H1 (cell line): ENCODE results near the gene KLF2. TPM values are rescaled to one million over a fixed set of nuclear protein-coding genes. Genes with fewer than 3 reads are reported as not detected.

Experiments used
- KDM5A ChIP-seq: fragments of 200-600 bp; IDR thresholded peaks from 2 replicates; pipeline ENCODE4 v1.7.1; 2012; ENCODE audit warnings: mild to moderate bottlenecking, low read length, inconsistent platforms, mixed read lengths
- POLR2A ChIP-seq, 2 experiments: IDR thresholded peaks; 1 replicate in 1 of 2; 2 replicates in 1 of 2; pipeline ENCODE4 v1.6.1; 2011; ENCODE audit warnings: low read depth in 2 of 2, low read length in 2 of 2, mild to moderate bottlenecking in 2 of 2; ENCODE audit errors: control extremely low read depth in 1 of 2
- RAD21 ChIP-seq, 2 experiments: IDR thresholded peaks in 1 of 2; conservative IDR thresholded peaks in 1 of 2; 2 replicates each; pipeline ENCODE4 v1.6.1; 2011; ENCODE audit warnings: low read depth in 2 of 2, low read length in 2 of 2, improper control_type of control experiment in 1 of 2, inconsistent platforms in 1 of 2, mild to moderate bottlenecking in 1 of 2, moderate library complexity in 1 of 2
- TAF7 ChIP-seq: optimal IDR thresholded peaks from 2 replicates; pipeline ENCODE3; 2011; ENCODE audit warnings: low read depth, mild to moderate bottlenecking, inconsistent platforms, low read length, moderate library complexity, borderline replicate concordance
- TBP ChIP-seq: IDR thresholded peaks from 2 replicates; pipeline ENCODE4 v1.6.1; 2011; ENCODE audit warnings: low read depth, low read length, improper control_type of control experiment
- polyA plus RNA-seq, 7 experiments: library from polyadenylated mRNA; depleted of rRNA in 3 of 7; stranded (reverse) in 5 of 7; unstranded in 2 of 7; fragments of >200 nt in 5 of 7; fragments of 200-250 nt in 2 of 7; gene quantifications; 1 replicate in 5 of 7; 2 replicates in 1 of 7; 4 replicates in 1 of 7; pipeline versions ENCODE4 v1.2.1 to v1.2.3, GENCODE V29; 2011 to 2013; ENCODE audit warnings: missing spikeins in 2 of 7, mixed read lengths in 2 of 7
- total RNA-seq: library from RNA; stranded (reverse); fragmentation: NEBNext Ultra II Directional; extraction: Animal tissue kit (Norgen Biotek cat#: 25700); gene quantifications from 2 replicates; pipeline ENCODE4 v1.2.1, GENCODE V29; 2021
- TF ChIP-seq, protein P1 (sequence below): fragments of 300-600 bp; sonication (generic); IDR thresholded peaks from 2 replicates; pipeline ENCODE4 v1.7.1; 2012; ENCODE audit warnings: low read length, moderate library complexity, mild to moderate bottlenecking, inconsistent platforms; ENCODE audit not compliant: insufficient replicate concordance
- TF ChIP-seq, protein P2 (sequence below): IDR thresholded peaks from 2 replicates; pipeline ENCODE4 v1.6.1; 2011; ENCODE audit warnings: low read length, improper control_type of control experiment

Gene KLF2
- total and polyA plus RNA-seq, 2 of the 8 experiments (the other 6 are each of a cell fraction or from before 2014, with no cell fraction given), result 0.19 to 0.33 TPM

DNA sequence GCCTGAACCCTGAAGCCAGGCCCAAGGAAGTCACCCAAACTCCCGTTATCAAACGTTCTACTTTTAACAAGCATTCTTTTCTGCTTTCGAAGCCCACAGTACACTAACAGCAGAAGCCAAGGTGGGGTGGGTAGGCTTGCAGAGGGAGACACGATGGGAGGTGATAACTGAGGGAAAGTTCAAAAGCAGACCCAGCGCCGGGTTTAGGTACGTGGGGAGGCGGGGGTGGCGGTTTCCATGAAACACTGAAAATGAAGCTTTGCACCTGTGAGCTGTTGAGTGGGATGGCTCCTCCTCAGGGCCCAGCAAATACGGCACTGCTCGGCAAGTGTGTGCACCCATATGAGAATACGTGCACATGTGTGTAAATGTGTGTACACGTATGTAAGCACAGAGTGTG lies 49.8 kb downstream of the KLF2 start (continued):
- TF ChIP-seq POLR2A (IDR thresholded peaks at IDR 0.05; ENCODE audit: control extremely low read depth in 1 of 2, low read depth in 2 of 2, low read length in 2 of 2) (no peak), KDM5A (no peak), TAF7 (no peak), TBP (no peak), RAD21 (IDR thresholded peaks at IDR 0.05 in 1 of 2, conservative IDR thresholded peaks at IDR 0.05 in 1 of 2; ENCODE audit: low read depth in 2 of 2, low read length in 2 of 2) (no peak)
- TF ChIP-seq, protein P1, sequence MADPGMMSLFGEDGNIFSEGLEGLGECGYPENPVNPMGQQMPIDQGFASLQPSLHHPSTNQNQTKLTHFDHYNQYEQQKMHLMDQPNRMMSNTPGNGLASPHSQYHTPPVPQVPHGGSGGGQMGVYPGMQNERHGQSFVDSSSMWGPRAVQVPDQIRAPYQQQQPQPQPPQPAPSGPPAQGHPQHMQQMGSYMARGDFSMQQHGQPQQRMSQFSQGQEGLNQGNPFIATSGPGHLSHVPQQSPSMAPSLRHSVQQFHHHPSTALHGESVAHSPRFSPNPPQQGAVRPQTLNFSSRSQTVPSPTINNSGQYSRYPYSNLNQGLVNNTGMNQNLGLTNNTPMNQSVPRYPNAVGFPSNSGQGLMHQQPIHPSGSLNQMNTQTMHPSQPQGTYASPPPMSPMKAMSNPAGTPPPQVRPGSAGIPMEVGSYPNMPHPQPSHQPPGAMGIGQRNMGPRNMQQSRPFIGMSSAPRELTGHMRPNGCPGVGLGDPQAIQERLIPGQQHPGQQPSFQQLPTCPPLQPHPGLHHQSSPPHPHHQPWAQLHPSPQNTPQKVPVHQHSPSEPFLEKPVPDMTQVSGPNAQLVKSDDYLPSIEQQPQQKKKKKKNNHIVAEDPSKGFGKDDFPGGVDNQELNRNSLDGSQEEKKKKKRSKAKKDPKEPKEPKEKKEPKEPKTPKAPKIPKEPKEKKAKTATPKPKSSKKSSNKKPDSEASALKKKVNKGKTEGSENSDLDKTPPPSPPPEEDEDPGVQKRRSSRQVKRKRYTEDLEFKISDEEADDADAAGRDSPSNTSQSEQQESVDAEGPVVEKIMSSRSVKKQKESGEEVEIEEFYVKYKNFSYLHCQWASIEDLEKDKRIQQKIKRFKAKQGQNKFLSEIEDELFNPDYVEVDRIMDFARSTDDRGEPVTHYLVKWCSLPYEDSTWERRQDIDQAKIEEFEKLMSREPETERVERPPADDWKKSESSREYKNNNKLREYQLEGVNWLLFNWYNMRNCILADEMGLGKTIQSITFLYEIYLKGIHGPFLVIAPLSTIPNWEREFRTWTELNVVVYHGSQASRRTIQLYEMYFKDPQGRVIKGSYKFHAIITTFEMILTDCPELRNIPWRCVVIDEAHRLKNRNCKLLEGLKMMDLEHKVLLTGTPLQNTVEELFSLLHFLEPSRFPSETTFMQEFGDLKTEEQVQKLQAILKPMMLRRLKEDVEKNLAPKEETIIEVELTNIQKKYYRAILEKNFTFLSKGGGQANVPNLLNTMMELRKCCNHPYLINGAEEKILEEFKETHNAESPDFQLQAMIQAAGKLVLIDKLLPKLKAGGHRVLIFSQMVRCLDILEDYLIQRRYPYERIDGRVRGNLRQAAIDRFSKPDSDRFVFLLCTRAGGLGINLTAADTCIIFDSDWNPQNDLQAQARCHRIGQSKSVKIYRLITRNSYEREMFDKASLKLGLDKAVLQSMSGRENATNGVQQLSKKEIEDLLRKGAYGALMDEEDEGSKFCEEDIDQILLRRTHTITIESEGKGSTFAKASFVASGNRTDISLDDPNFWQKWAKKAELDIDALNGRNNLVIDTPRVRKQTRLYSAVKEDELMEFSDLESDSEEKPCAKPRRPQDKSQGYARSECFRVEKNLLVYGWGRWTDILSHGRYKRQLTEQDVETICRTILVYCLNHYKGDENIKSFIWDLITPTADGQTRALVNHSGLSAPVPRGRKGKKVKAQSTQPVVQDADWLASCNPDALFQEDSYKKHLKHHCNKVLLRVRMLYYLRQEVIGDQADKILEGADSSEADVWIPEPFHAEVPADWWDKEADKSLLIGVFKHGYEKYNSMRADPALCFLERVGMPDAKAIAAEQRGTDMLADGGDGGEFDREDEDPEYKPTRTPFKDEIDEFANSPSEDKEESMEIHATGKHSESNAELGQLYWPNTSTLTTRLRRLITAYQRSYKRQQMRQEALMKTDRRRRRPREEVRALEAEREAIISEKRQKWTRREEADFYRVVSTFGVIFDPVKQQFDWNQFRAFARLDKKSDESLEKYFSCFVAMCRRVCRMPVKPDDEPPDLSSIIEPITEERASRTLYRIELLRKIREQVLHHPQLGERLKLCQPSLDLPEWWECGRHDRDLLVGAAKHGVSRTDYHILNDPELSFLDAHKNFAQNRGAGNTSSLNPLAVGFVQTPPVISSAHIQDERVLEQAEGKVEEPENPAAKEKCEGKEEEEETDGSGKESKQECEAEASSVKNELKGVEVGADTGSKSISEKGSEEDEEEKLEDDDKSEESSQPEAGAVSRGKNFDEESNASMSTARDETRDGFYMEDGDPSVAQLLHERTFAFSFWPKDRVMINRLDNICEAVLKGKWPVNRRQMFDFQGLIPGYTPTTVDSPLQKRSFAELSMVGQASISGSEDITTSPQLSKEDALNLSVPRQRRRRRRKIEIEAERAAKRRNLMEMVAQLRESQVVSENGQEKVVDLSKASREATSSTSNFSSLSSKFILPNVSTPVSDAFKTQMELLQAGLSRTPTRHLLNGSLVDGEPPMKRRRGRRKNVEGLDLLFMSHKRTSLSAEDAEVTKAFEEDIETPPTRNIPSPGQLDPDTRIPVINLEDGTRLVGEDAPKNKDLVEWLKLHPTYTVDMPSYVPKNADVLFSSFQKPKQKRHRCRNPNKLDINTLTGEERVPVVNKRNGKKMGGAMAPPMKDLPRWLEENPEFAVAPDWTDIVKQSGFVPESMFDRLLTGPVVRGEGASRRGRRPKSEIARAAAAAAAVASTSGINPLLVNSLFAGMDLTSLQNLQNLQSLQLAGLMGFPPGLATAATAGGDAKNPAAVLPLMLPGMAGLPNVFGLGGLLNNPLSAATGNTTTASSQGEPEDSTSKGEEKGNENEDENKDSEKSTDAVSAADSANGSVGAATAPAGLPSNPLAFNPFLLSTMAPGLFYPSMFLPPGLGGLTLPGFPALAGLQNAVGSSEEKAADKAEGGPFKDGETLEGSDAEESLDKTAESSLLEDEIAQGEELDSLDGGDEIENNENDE, result no peak
- TF ChIP-seq, protein P2, sequence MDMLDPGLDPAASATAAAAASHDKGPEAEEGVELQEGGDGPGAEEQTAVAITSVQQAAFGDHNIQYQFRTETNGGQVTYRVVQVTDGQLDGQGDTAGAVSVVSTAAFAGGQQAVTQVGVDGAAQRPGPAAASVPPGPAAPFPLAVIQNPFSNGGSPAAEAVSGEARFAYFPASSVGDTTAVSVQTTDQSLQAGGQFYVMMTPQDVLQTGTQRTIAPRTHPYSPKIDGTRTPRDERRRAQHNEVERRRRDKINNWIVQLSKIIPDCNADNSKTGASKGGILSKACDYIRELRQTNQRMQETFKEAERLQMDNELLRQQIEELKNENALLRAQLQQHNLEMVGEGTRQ, result no peak
- TF ChIP-seq, all 59 proteins: peak for 0
